Measurements from ENCODE around the gene FREM1.
"Not testable (repeated sequence)": the region's sequence is repeated elsewhere in the genome, so short reads cannot be mapped to it uniquely, and the experiment has no call there.

FREM1 gene

GRCh38 chr9:14909961-14910805 lies at the start of gene FREM1:
TSS of gene FREM1 (minus strand) at chr9:14910428. CDS start at chr9:14868977, 41,451 bp downstream.
- no peak for DNase-seq (ENCODE audit: low read depth in 3 of 3)

GRCh38 chr9:14958989-14959388 lies 48.8 kb upstream of the FREM1 start:
- no peak for DNase-seq (ENCODE audit: low read depth in 3 of 3)

GRCh38 chr9:14957109-14957508 lies 46.9 kb upstream of the FREM1 start:
- DNase-seq (ENCODE audit: low read depth in 3 of 3) = no peak

- no peak for DNase-seq (ENCODE audit: low read depth in 3 of 3)
These were observed 46.0 kb upstream of the FREM1 start for GRCh38 chr9:14956208-14956607.

GRCh38 chr9:14945351-14945750 lies 35.1 kb upstream of the FREM1 start:
- no peak for DNase-seq (ENCODE audit: low read depth in 3 of 3)

- no peak for DNase-seq (ENCODE audit: low read depth in 3 of 3)
These were observed 31.5 kb upstream of the FREM1 start for GRCh38 chr9:14941501-14942405.

- DNase-seq (ENCODE audit: low read depth in 3 of 3) = no peak
These were observed 29.1 kb upstream of the FREM1 start for GRCh38 chr9:14939378-14939777.

- no peak for DNase-seq (ENCODE audit: low read depth in 3 of 3)
These were observed 27.0 kb upstream of the FREM1 start for GRCh38 chr9:14937216-14937615.

GRCh38 chr9:14936491-14936890 lies 26.3 kb upstream of the FREM1 start:
- DNase-seq (ENCODE audit: low read depth in 3 of 3) = no peak

- no peak for DNase-seq (ENCODE audit: low read depth in 3 of 3)
These were observed 25.7 kb upstream of the FREM1 start for GRCh38 chr9:14935964-14936363.

GRCh38 chr9:14935106-14935751 lies 25.0 kb upstream of the FREM1 start:
- DNase-seq (ENCODE audit: low read depth in 3 of 3) = no peak

- no peak for DNase-seq (ENCODE audit: low read depth in 3 of 3)
These were observed 22.4 kb upstream of the FREM1 start for GRCh38 chr9:14932641-14933040.

GRCh38 chr9:14932231-14932630 lies 22.0 kb upstream of the FREM1 start:
- DNase-seq (ENCODE audit: low read depth in 3 of 3) = no peak

GRCh38 chr9:14926941-14927624 lies 16.9 kb upstream of the FREM1 start:
- no peak for DNase-seq (ENCODE audit: low read depth in 3 of 3)

- no peak for DNase-seq (ENCODE audit: low read depth in 3 of 3)
These were observed 14.3 kb upstream of the FREM1 start for GRCh38 chr9:14924230-14925219.

GRCh38 chr9:14923701-14924100 lies 13.5 kb upstream of the FREM1 start:
- no peak for DNase-seq (ENCODE audit: low read depth in 3 of 3)

GRCh38 chr9:14920805-14921204 lies 10.6 kb upstream of the FREM1 start:
- DNase-seq (ENCODE audit: low read depth in 3 of 3) = not testable (repeated sequence)

- DNase-seq (ENCODE audit: low read depth in 3 of 3) = no peak
These were observed 3.1 kb upstream of the FREM1 start for GRCh38 chr9:14913366-14913765.

GRCh38 chr9:14912859-14913258 lies 2.6 kb upstream of the FREM1 start:
- DNase-seq (ENCODE audit: low read depth in 3 of 3) = no peak

- no peak for DNase-seq (ENCODE audit: low read depth in 3 of 3)
These were observed 818 bp upstream of the FREM1 start for GRCh38 chr9:14911046-14911445.
